Panc1 (cell line): ENCODE measurements around the gene DAND5. TPM values are rescaled to one million over a fixed set of nuclear protein-coding genes. Genes with fewer than 3 reads are reported as not detected.

Experiments
- ATAC-seq: fragments of 200-7000 bp; cut with Tn5 transposase; 2 replicates; pipeline ENCODE4 v1.9.1; 2020; ENCODE audit warnings: mild to moderate bottlenecking, moderate library complexity
- BruUV-seq: library from RNA; stranded (reverse); fragments of 400-500 nt; replicated peaks from 2 replicates; lab custom pipeline; 2021; lab: Mats Ljungman, UMichigan
- CTCF ChIA-PET: fragments of 300-600 bp; sonication (Branson Sonifier 250); formaldehyde crosslinking; loops from one replicate; lab custom pipeline; 2022; ENCODE audit warnings: antibody characterized with exemption; lab: Charles Lee
- POLR2A ChIA-PET: fragments of 300-600 bp; sonication (Branson Sonifier 250); formaldehyde crosslinking; loops from one replicate; lab custom pipeline; 2022; ENCODE audit warnings: antibody characterized with exemption; lab: Charles Lee
- DNase-seq: peaks from one replicate; pipeline ENCODE4 v3.0.0-alpha.2; 2010; ENCODE audit warnings: low read depth, low spot score
- H3K27ac ChIP-seq: 2 replicates; pipeline ENCODE4 v1.5.1; 2011; ENCODE audit warnings: mild to moderate bottlenecking, low read length, inconsistent platforms
- H3K27me3 ChIP-seq: fragments of 200-500 bp; sonication (Bioruptor generic); 2 replicates; pipeline ENCODE4 v1.6.0; 2014; ENCODE audit warnings: low read length, inconsistent platforms; ENCODE audit not compliant: control insufficient read depth, insufficient read depth
- H3K36me3 ChIP-seq: fragments of 200-500 bp; sonication (Bioruptor generic); 2 replicates; pipeline ENCODE4 v1.5.1; 2014; ENCODE audit warnings: inconsistent platforms, mild to moderate bottlenecking, low read length, moderate library complexity; ENCODE audit not compliant: control insufficient read depth, insufficient read depth
- H3K4me1 ChIP-seq: 2 replicates; pipeline ENCODE4 v1.5.1; 2011; ENCODE audit warnings: inconsistent platforms, mild to moderate bottlenecking, low read length, moderate library complexity; ENCODE audit not compliant: control insufficient read depth, insufficient read depth
- H3K4me3 ChIP-seq, 2 experiments: 2 replicates each; pipeline ENCODE4 v1.5.1; 2011 to 2012; ENCODE audit warnings: low read depth in 2 of 2, low read length in 2 of 2, mild to moderate bottlenecking in 2 of 2, inconsistent platforms in 1 of 2, moderate library complexity in 1 of 2
- H3K9me3 ChIP-seq: fragments of 200-500 bp; sonication (Bioruptor generic); 2 replicates; pipeline ENCODE4 v1.5.1; 2014; ENCODE audit warnings: low read depth, mild to moderate bottlenecking, inconsistent platforms, low read length, moderate library complexity; ENCODE audit not compliant: control insufficient read depth, insufficient read depth
- POLR2AphosphoS5 ChIP-seq: IDR thresholded peaks from 2 replicates; pipeline ENCODE4 v1.6.1; 2012; ENCODE audit warnings: mild to moderate bottlenecking, low read depth, low read length, moderate library complexity
- SIN3A ChIP-seq: IDR thresholded peaks from 2 replicates; pipeline ENCODE4 v1.6.1; 2012; ENCODE audit warnings: low read depth, mild to moderate bottlenecking, low read length, moderate library complexity, borderline replicate concordance; ENCODE audit not compliant: insufficient read depth
- TCF7L2 ChIP-seq: IDR thresholded peaks from 2 replicates; pipeline ENCODE4 v1.6.1; 2011; ENCODE audit warnings: mild to moderate bottlenecking, low read depth, low read length, inconsistent platforms
- in situ Hi-C: cut with HindIII; loops from 2 replicates; pipeline ENCODE4 v1.10.0; 2016; ENCODE audit warnings: low sequenced_read_pairs, low pct_unique_long_range_greater_than_20kb
- intact Hi-C: fragments of 100-400 bp; cut with micrococcal nuclease; formaldehyde crosslinking; loops from one replicate; pipeline ENCODE4 v1.10.0; 2022; ENCODE audit not compliant: unreplicated experiment
- total RNA-seq: library from RNA; stranded (reverse); gene quantifications from one replicate; pipeline ENCODE4 v1.2.1, GENCODE V29; 2021; ENCODE audit not compliant: unreplicated experiment
- TF ChIP-seq, protein P1 (sequence below), 2 experiments: IDR thresholded peaks; 2 replicates each; pipeline ENCODE4 v1.6.1; 2011 to 2012; ENCODE audit warnings: low read depth in 2 of 2, control low read depth in 1 of 2, low read length in 1 of 2, mild to moderate bottlenecking in 1 of 2, moderate library complexity in 1 of 2; ENCODE audit not compliant: insufficient read depth in 1 of 2
- TF ChIP-seq, protein P2 (sequence below): fragments of 450-650 bp; IDR thresholded peaks from 2 replicates; pipeline ENCODE4 v1.5.1; 2017; ENCODE audit warnings: mild to moderate bottlenecking

The DAND5 gene
- total RNA-seq, 1 experiment from 2014 or later: 0.54 TPM

DNA sequence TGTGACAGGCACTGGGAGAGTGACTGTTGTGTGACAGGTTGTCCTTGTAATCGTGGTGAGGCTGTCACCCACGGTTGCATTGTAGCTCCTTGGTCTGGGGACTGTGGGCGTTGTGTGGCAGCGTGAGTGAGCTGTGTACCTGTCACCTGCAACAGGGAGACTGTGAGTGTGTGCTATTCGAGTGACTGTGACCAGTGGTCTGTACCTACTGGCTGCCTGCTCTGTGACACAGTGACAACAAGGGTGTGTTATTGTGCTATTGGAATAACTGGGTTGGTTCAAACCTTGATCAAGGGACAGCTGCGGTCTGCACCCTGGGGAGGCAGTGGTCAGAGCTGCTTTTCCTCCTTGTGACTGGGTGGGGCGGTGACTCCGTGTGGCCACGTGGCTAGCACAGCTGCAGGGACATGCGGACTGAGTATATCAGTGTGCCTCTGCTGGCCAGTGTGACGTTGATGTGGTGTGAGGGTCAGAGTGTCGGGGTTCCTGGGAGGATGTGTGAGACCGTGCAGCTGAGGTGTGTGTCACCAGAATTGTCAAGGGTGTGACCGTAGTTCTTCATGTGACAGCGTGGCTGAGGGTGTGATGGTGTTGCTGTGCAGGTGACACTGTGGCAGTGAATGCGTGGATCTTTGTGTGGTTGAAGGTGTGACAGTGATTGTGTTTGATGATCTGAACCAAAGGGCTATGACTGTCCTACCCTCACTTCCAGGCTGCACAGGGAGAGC is 15.8 kb downstream of the DAND5 start:
- intact Hi-C loops: loop anchor here (10.0 kb wide), 1 partner anchor 50 kb away; no protein-coding TSS in a partner anchor
- CTCF ChIA-PET: interaction anchor here (1.0 to 1.1 kb wide), 3 partner anchors 20 to 109 kb away, joined by 3 to 4 read pairs (median 3); no protein-coding TSS in a partner anchor
- BruUV-seq: no TSS peak

DNA sequence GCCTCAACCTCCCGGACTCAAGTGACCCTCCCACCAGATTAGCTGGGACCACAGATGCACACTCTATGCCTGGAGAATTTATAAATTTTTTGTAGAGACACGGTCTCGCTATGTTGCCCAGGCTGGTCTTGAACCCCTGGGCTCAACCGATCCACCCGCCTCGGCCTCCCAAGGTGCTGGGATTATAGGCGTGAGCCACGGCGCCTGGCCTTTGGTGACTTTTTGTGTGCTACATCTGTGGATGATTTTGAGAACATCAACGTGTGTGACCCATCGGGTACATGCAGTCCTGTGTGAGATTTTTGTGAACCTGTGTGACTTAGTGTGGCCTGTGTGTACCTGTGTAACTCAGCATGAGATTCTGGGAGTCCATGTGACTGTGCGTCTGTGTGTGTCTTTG is 17.4 kb downstream of the DAND5 start:
- peaks cover 12% of the 10 kb centered on the region for H3K4me1 ChIP-seq
- no peak for ATAC-seq
- H3K27ac ChIP-seq: peak overlapping the region; percentile 7; the same call in 1 of the 2 replicates
- POLR2A ChIA-PET: no interaction called here
- in situ Hi-C loops (no loop called here), intact Hi-C loops (loop anchor here (10.0 kb wide), 1 partner anchor 48 kb away; no protein-coding TSS in a partner anchor)
- H3K27me3 ChIP-seq: no peaks in the 10 kb centered on the region
- TF ChIP-seq POLR2AphosphoS5: no peak
- TF ChIP-seq, protein P1, sequence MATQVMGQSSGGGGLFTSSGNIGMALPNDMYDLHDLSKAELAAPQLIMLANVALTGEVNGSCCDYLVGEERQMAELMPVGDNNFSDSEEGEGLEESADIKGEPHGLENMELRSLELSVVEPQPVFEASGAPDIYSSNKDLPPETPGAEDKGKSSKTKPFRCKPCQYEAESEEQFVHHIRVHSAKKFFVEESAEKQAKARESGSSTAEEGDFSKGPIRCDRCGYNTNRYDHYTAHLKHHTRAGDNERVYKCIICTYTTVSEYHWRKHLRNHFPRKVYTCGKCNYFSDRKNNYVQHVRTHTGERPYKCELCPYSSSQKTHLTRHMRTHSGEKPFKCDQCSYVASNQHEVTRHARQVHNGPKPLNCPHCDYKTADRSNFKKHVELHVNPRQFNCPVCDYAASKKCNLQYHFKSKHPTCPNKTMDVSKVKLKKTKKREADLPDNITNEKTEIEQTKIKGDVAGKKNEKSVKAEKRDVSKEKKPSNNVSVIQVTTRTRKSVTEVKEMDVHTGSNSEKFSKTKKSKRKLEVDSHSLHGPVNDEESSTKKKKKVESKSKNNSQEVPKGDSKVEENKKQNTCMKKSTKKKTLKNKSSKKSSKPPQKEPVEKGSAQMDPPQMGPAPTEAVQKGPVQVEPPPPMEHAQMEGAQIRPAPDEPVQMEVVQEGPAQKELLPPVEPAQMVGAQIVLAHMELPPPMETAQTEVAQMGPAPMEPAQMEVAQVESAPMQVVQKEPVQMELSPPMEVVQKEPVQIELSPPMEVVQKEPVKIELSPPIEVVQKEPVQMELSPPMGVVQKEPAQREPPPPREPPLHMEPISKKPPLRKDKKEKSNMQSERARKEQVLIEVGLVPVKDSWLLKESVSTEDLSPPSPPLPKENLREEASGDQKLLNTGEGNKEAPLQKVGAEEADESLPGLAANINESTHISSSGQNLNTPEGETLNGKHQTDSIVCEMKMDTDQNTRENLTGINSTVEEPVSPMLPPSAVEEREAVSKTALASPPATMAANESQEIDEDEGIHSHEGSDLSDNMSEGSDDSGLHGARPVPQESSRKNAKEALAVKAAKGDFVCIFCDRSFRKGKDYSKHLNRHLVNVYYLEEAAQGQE (IDR thresholded peaks at IDR 0.05; ENCODE audit: insufficient read depth in 1 of 2, low read depth in 2 of 2, low read length in 1 of 2): no peak
- TF ChIP-seq, protein P2, sequence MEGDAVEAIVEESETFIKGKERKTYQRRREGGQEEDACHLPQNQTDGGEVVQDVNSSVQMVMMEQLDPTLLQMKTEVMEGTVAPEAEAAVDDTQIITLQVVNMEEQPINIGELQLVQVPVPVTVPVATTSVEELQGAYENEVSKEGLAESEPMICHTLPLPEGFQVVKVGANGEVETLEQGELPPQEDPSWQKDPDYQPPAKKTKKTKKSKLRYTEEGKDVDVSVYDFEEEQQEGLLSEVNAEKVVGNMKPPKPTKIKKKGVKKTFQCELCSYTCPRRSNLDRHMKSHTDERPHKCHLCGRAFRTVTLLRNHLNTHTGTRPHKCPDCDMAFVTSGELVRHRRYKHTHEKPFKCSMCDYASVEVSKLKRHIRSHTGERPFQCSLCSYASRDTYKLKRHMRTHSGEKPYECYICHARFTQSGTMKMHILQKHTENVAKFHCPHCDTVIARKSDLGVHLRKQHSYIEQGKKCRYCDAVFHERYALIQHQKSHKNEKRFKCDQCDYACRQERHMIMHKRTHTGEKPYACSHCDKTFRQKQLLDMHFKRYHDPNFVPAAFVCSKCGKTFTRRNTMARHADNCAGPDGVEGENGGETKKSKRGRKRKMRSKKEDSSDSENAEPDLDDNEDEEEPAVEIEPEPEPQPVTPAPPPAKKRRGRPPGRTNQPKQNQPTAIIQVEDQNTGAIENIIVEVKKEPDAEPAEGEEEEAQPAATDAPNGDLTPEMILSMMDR: no peak
- no peak for TF ChIP-seq SIN3A
- TF ChIP-seq TCF7L2: no peak
- no peak overlapping the region for H3K4me3 ChIP-seq
- BruUV-seq: no TSS peak
- CTCF ChIA-PET: interaction anchor here (1.0 kb wide), 1 partner anchor 107 kb away, joined by 3 read pairs; no protein-coding TSS in a partner anchor
- DNase-seq: no peak
- no peaks in the 10 kb centered on the region for H3K9me3 ChIP-seq
- H3K36me3 ChIP-seq: no peaks in the 10 kb centered on the region

More for the DNA sequence above, 15.8 kb downstream of the DAND5 start:
- POLR2A ChIA-PET: interaction anchor here (0.6 kb wide), 1 partner anchor 81 kb away, joined by 3 read pairs; no protein-coding TSS in a partner anchor
- DNase-seq (no peak), ATAC-seq (peak; percentile 53)
- Histone ChIP-seq H3K36me3 (no peaks in the 10 kb centered on the region), H3K4me3 (no peak overlapping the region), H3K9me3 (no peaks in the 10 kb centered on the region), H3K4me1 (peaks cover 12% of the 10 kb centered on the region), H3K27ac (no peak overlapping the region), H3K27me3 (no peaks in the 10 kb centered on the region)
- no peak for TF ChIP-seq TCF7L2
- TF ChIP-seq, protein P2: no peak
- TF ChIP-seq SIN3A: no peak
- in situ Hi-C loops: no loop called here
